ENCODE results near the gene DPEP2.
"Not testable (repeated sequence)": the region's sequence is repeated elsewhere in the genome, so short reads cannot be mapped to it uniquely, and the experiment has no call there.

The DPEP2 gene, protein sequence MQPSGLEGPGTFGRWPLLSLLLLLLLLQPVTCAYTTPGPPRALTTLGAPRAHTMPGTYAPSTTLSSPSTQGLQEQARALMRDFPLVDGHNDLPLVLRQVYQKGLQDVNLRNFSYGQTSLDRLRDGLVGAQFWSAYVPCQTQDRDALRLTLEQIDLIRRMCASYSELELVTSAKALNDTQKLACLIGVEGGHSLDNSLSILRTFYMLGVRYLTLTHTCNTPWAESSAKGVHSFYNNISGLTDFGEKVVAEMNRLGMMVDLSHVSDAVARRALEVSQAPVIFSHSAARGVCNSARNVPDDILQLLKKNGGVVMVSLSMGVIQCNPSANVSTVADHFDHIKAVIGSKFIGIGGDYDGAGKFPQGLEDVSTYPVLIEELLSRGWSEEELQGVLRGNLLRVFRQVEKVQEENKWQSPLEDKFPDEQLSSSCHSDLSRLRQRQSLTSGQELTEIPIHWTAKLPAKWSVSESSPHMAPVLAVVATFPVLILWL

DNA sequence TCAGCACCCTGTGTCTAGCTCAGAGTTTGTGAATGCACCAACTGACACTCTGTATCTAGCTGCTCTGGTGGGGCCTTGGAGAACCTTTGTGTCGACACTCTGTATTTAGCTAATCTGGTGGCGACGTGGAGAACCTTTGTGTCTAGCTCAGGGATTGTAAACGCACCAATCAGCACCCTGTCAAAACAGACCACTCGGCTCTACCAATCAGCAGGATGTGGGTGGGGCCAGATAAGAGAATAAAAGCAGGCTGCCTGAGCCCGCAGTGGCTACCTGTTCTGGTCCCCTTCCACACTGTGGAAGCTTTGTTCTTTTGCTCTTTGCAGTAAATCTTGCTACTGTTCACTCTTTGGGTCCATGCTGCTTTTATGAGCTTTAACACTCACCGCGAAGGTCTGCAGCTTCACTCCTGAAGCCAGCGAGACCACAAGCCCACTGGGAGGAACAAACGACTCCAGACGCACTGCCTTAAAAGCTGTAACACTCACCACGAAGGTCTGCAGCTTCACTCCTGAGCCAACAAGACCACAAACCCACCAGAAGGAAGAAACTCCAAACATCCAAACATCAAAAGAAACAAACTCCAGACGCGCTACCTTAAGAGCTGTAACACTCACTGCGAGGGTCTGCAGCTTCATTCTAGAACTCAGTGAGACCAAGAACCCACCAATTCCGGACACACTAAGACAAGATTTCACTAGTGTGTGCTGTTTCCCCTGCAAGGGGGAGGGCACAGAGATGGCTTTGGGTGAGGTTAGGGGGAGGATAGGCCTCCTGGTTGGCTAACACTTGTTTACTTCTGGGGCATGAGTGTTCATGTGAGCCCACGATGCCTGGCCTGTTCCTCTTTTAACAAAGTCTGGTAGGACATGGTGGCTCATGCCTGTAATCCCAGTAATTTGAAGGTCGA, at the start of gene DPEP2:
DPEP2 (minus strand) TSS at position 706 of the 910 bp plus-strand sequence. CDS start 6,272 bp downstream, outside the sequence.
- peak; percentile 46 for DNase-seq

DNA sequence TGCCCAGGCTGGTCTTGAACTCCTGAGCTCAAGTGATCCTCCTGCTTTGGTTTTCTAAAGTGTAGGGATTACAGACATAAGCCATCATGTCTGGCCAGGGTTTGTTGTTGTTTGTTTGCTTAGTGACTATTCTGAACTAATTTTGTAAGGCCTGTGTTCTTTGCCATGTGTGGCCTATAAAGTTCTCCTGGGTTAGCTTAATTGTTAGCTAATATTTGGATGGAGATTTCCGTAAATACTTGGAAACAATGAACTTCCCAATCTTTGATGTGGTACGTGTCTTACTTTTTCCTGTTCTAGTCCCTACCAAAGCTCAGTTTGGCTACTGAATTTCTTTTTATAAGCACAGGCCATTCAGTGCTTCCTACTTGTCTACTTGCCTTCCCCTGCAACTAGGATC, 48.7 kb upstream of the DPEP2 start:
- DNase-seq: no peak

DNA sequence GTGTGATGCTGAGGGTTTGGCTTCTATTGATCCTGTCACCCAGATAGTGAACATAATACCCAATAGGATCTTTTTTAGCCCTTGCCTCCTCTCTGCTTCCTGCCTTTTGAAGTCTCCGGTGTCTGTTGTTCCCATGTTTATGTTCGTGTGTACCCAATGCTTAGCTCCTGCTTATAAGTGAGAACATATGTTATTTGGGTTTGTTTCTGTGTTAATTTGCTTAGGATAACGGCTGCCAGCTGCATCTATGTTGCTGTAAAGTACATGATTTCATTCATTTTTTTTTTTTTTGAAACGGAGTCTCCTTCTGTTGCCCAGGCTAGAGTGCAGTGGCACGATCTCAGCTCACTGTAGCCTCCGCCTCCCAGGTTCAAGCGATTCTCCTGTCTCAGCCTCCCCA, 46.8 kb upstream of the DPEP2 start:
- DNase-seq: no peak

DNA sequence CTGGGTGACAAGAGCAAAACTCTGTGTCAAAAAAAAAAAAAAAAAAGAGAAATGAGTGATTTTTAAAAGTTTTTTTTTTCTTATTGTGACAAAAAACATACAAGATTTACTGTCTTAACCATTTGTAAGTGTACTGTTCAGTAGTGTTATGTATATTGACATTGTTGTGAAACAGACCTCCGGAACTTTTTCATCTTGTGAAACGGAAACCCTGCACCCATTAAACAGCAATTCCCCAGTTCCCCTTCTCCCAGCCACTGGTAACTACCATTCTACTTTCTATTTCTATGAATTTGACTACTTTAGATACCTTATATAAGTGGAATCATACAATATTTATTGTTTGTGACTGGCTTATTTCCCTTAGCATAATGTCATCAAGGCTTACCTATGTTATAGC, 42.5 kb upstream of the DPEP2 start:
- DNase-seq: no peak

DNA sequence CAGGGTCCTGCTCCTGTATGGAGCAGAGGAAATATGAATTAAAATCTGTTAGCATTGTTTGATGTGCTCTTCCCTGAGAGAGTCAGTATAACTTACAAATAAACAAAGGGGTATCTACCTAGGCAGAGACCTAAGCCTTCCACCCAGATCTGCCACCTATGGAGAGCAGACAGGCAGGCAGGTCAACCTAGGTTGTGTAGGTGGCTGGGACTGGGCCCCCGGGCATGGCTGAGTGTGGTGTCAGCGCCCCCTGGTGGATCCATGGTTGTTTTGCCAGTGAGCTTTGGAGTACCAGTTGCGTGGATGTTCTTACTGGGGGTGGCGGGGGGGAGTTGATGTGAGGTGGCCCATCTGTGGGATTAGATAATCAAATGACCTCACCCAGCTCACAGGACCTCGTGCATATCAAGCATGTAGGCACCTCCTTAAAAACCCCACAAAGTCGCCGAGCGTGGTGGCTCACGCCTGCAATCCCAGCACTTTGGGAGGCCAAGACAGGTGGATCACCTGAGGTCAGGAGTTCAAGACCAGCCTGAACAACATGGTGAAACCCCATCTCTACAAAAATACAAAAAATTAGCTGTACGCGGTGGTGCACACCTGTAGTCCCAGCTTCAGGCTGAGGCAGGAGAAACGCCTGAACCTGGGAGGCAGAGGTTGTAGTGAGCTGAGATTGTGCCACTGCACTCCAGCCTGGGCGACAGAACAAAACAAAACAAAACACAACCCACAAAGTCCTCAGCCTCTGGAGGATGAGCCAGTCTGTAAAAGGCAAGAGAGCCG, 41.4 kb upstream of the DPEP2 start:
- peak; percentile 82 for DNase-seq

DNA sequence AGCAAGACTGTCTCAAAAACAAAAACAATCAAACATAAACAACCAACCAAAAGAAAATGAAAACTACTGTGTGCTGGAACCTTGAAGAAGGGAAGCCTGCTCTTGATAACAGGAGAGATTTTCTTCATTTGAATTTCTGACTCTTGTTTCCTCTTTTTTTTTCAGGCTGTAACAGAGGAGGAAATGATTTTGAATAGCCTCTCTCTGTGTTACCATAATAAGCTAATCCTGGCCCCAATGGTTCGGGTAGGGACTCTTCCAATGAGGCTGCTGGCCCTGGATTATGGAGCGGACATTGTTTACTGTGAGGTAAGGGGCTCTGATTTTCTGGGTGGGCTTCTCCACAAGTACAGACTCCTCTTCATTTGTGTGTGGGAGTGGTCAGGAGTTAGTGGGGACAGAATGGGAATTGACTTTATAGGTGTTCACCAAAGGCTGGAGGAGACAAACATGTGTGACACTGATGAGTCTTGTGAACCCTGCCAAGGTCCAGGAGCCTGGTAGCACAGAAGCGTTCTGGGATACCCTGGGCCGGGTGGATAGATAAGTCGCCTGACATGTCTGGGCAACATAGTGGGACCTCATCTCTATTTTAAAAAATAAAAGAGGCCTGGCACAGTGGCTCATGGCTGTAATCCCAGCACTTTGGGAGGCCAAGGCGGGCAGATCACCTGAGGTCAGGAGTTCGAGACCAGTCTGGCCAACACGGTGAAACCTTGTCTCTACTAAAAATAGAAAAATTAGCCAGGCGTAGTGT, 38.7 kb upstream of the DPEP2 start:
- no peak for DNase-seq

DNA sequence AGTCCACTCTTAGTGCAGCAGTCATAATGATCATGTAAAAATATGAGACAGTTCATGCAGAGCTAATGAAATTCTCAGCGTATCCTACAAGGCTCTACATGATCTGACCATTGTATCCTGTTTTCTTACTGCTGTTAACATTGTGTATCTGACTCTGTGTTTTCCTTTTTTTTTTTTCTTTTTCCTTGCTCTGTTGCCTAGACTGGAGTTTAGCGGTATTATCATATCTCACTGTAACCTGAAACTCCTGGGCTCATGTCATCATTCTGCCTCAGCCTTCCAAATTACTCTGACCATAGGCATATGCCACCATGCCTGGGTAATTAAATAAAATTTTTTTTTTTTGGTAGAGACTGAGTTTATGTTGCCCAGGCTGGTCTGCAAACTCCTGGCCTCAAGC, 35.9 kb upstream of the DPEP2 start:
- DNase-seq: no peak

DNA sequence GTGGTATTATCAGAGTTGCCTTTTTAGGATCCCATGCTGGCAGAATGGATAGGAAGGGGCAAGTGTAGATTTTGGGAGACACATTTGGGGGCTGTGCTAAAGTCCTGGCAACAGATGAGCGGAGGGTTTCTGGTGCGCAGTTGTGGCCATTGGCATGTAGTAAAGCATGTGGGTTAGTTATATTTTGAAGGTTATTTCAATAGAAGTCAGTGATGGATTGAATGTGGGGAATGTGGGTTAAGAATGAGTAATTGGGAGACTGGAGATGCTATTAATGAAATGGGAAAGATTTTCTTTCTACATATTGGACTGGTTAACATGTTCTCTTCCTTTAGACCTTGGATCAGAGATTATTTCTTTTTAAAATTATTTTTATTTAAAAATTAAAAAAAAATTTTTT, 33.8 kb upstream of the DPEP2 start:
- DNase-seq: no peak

DNA sequence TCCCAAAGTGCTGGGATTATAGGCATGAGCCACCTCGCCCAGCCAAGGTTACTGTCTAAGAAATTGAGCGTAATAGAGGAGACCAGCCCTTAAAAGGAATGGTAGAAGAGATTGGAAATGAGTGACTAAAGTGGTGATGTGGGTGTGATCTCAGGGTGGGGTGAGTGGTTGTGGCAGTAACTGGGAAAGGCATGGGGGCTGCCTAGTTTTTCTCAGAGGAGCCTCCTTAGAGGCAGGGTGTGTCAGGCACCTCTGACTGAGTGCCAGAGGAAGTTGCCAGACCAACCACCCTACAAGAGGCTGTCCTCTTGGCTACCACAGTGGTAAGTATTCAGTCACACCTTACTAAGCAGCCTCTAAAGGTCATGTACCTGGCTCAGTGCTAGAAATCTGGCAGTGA, 32.7 kb upstream of the DPEP2 start:
- DNase-seq: no peak

DNA sequence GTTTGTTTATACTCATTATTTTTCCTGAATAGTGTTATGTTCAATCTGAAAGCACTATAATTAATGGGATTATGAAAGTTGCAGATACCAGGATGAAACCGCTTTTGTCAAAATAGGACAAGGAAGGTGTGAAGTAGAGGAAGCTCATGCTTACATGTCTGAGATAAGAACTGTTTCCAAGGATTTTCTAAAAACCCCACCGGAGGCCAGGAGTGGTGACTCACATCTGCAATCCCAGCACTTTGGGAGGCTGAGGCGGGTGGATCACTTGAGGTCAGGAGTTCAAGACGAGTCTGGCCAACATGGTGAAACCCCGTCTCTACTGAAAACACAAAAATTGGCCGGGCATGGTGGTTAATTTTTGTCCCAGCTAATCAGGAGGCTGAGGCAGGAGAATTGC, 30.8 kb upstream of the DPEP2 start:
- not testable (repeated sequence) for DNase-seq

DNA sequence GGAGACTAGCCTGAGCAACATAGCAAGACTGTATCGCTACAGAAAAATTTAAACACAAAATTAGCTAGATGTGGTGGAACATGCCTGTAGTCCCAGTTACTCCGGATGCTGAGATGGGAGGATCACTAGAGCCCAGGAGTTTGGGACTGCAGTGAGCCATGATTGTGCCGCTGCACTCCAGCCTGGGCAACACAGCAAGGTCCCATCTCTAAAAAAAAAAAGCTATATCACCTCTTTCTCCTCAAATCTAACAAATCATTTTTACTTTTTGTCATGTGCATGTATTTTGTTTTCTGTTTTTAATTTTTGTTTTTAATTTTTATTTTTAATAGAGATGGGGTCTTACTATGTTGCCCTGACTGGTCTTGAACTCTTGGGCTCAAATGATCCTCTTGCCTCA, 29.7 kb upstream of the DPEP2 start:
- no peak for DNase-seq

DNA sequence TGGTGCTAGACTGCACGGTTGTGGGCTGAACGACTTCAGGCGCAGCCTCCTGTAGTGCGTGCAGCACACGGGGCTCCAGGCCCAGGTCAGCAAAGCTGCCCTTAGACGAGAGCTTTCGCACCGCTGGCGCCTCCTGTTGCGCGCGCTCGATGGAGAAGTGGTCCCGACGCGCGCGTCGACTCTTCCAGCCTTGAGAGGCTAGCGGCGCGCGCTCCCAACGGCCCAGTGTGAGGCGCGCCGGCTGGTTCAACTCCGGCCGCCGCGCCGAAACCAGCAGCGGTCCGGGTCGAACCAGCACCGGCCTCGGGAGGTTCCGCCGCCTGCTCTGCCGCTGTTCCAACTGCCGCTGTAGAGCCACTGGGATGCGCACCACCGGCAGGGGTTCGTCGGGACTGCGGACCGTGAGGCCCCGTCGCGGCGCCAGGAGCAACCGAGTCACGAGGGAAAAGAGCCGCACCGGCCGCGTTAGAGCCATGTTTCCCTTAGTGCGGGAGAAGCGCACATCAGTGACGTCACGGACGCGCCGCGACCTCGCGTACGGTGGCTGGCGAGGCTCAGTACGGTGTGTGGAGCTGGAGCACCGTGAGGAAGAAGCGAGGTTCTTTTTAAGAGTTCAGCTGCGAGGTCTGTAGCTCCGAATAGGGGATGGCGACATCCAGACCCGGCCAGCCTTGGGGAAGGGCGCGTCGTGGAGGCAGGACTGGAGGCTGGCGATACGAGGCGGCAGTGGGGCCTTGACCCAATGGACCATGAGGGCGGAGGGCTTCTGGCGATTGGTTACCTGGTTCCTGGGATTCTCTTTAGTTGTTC, 23.6 kb upstream of the DPEP2 start, which contains the start of the genes DDX28 and DUS2:
DDX28 (minus strand) TSS at position 505 of the 810 bp plus-strand sequence; CDS start at position 475, 30 bp downstream.
DUS2 (plus strand) TSS at position 557 of the 810 bp plus-strand sequence. CDS start 14,740 bp downstream, outside the sequence.
- DNase-seq: peak; percentile 89

DNA sequence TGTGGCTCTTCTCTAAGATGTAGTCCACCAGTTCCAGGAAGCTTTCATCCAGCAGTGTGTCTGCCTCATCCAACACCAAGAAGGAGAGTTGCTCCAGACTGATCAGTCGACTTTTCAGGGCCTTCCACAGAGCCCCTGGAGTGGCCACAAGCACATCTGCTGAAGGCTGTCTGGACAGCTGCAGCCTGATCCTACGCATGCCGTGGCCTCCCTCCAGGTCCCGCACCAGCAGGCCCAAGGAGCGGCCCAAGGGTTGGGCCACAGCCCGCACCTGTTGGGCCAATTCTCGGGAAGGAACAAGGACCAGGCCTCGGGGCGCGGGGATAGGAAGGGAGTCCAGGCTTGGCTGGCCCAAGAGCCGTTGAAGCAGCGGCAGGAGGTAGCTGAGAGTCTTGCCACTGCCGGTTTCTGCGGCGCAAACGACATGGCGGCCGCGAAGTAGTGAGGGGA, 23.0 kb upstream of the DPEP2 start:
- DNase-seq: no peak

DNA sequence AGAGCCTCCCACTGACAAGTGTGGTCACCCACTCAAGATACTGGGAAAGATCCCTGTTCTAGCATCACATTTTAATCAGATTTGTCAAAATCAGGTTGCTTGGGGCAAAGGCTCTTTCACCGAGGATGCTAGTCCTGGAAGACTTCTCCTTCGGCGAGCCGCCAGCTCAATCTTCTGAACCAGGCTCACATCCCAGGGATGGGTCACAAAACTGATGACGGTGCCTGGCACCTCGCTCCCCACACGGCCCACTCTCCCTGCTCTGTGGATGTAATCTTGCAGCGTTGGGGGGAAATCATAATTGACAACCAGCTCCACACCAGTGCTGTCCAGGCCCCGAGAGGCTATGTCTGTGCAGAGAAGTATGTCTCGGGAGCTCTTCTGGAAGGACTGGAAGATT, 22.2 kb upstream of the DPEP2 start:
- no peak for DNase-seq

DNA sequence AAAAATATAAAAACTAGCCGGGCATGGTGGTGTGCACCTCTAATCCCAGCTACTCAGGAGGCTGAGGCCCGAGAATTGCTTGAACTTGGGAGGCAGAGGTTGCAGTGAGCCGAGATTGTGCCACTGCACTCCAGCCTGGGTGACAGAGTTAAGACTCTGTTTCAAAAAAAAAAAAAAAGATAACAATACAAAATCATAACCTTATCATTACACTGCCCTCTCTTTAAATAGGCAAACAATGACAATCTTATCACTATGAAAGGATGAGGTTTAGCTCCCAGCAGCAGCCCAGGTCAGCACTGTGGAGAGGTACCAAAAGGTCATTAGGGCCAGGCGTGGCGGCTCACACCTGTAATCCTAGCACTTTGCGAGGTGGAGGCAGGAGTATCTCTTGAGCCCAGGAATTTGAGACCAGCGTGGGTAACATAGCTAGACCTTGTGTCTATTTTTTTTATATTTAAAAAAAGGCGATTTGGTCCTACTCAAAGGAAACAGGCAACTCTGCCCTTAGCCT, 19.9 kb upstream of the DPEP2 start:
- DNase-seq: no peak

DNA sequence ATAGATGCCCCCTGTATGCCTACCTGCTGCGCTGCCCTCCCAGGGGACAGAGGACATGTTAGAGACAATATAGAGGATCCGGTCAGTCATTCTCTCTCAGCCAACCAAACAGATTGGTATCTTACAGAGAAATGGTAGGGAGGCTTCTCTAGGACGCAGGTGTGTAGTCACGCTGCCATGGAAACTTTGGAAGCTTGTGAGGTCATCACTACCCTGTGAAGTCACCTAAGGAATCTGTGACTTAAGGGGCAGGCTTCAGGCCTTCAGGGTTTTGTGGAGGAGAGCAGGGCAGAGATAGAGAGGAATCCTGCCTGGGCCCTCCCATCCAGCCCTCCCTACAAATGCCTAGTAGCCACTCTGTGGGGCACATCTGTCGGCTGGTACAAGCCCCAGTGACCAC, 16.4 kb upstream of the DPEP2 start, which contains the start of gene DPEP2NB:
DPEP2NB (minus strand) TSS at position 231 of the 400 bp plus-strand sequence; CDS start at position 90, 141 bp downstream.
- no peak for DNase-seq

DNA sequence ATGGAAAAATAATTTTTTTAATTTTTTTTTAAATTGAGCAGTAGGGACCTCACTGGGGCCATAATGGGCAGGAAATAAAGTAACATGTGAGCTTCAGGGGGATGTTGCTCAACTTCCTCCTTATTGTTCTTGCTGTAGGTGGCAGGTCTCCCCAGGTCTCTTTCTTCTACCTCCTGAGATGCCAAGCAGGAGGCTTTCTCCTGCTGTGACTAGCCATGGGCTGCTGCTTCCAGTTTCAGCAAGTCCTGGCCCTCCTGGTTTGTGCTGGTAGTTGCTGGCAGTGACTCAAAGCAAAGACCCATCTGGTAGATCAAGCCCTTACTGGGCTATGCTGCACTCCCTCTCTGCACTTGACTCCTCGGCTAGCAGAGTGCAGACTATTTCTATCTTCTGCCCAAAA, 14.2 kb upstream of the DPEP2 start:
- DNase-seq: no peak

DNA sequence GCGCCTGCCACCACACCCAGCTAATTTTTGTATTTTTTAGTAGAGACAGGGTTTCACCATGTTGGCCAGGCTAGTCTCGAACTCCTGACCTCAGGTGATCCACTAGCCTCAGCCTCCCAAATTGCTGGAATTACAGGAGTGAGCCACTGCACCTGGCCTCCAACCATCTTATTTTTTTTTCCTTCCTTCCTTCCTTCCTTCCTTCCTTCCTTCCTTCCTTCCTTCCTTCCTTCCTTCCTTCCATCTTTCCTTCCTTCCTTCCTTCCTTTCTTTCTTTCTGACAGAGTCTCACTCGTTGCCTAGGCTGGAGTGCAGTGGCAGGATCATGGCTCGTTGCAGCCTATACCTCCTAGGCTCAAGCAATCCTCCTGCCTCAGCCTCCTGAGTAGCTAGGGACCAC, 10.6 kb upstream of the DPEP2 start:
- DNase-seq: not testable (repeated sequence)

DNA sequence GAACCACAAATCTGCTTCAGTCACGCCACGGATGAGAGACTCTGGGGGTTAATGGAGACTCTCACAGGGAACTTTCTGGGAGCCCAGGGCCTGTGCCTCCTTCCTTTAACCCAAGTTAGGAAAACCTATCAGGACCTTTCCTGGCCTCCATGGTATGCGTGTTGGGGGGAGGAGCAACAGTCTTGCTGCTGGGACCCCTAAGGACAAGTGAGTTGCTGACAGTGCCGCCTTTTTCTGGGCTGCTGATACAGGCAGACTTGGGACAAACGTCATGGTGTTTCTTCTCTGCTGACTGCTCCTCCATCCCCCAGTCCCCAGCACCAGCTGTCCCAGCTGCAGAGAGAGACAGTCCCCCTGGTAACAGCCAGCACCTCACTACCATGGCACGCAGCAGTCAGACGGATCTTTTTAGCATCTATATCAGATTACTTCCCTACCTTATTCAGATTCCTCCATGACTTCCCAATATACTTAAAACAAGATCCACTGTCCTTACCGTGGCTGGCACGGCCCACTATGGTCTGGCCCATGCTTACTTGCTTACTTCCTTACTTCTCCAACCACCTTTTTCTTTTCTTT, 10.0 kb upstream of the DPEP2 start:
- DNase-seq: no peak

DNA sequence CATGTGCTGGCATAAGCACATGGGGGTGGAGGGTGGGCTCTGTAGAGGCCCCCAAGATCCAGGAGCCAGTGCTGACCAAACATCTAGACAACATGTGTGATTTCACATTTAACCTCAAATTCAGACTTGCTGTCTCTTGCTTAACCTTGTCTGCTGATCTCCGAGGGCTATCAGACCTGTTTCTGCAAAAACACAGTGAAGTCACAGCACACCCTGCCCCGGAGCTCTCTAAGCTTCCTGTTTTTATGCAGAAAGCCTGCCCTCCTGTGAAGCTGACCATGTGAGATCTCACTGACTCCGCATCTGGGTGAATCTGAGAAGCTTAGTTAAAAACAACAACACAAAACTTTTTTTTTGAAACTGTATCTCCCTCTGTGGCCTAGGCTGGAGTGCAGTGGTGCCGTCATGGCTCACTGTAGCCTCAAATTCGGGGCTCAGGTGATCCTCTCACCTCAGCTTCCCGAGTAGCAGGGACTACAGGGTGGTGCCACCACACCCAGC, 6.6 kb upstream of the DPEP2 start:
- DNase-seq: peak; percentile 54
